Bladder microvascular endothelial cell (primary cell): ENCODE measurements around the gene SPRR3. TPM values are rescaled to one million over a fixed set of nuclear protein-coding genes. Genes with fewer than 3 reads are reported as not detected.

Experiments used
- total RNA-seq: library from RNA; depleted of rRNA; stranded (reverse); fragments of >200 nt; gene quantifications from 2 replicates; pipeline ENCODE4 v1.2.3, GENCODE V29; 2014

SPRR3 gene
- not detected in 2 replicates for total RNA-seq

GRCh38 chr1:153001382-153001781, at the start of gene SPRR3:
Gene SPRR3, plus strand, starts transcription at chr1:153001749. Its CDS starts 1,272 bp downstream, at chr1:153003021.

GRCh38 chr1:152970495-152970894, 31.1 kb upstream of the SPRR3 start, which contains the start of gene SPRR4:
Gene SPRR4, plus strand, starts transcription at chr1:152970648. Its CDS starts 1,243 bp downstream, at chr1:152971891.

GRCh38 chr1:152983743-152984142, 17.8 kb upstream of the SPRR3 start, which contains the start of gene SPRR1A:
Gene SPRR1A, plus strand, starts transcription at chr1:152984081. Its CDS starts 1,150 bp downstream, at chr1:152985231.

GRCh38 chr1:153030895-153031294, 29.3 kb downstream of the SPRR3 start, which contains the start of gene SPRR1B:
Gene SPRR1B, plus strand, starts transcription at chr1:153031203. Its CDS starts 1,143 bp downstream, at chr1:153032346.

GRCh38 chr1:153040950-153041631, 39.5 kb downstream of the SPRR3 start, which contains the start of gene SPRR2D:
Gene SPRR2D, minus strand, starts transcription at chr1:153041120. Its CDS starts 774 bp downstream, at chr1:153040346.

Other genes with a start within 250 kb of the SPRR3 start
- gene KPRP, start 243.7 kb upstream of the SPRR3 start, total RNA-seq, result not detected in 2 replicates
- gene LCE1F, start 226.6 kb upstream of the SPRR3 start, total RNA-seq, result not detected in 2 replicates
- not detected in 2 replicates for gene LCE1E, start 215.5 kb upstream of the SPRR3 start, total RNA-seq
- not detected in 2 replicates for gene LCE1D, start 205.0 kb upstream of the SPRR3 start, total RNA-seq
- not detected in 2 replicates for gene LCE1C, start 195.1 kb upstream of the SPRR3 start, total RNA-seq
- gene LCE1B, start 189.8 kb upstream of the SPRR3 start, total RNA-seq, result not detected in 2 replicates
- gene LCE1A, start 174.3 kb upstream of the SPRR3 start, total RNA-seq, result not detected in 2 replicates
- gene LCE6A, start 158.9 kb upstream of the SPRR3 start, total RNA-seq, result not detected in 2 replicates
- gene LCE7A, start 141.8 kb upstream of the SPRR3 start, total RNA-seq, result not detected in 2 replicates
- gene SMCP, start 123.4 kb upstream of the SPRR3 start, total RNA-seq, result not detected in 2 replicates
- not detected in 2 replicates for gene IVL, start 93.2 kb upstream of the SPRR3 start, total RNA-seq
- gene SPRR5, start 54.5 kb upstream of the SPRR3 start, total RNA-seq, result not detected in 2 replicates
- gene SPRR4, start 31.1 kb upstream of the SPRR3 start, total RNA-seq, result not detected in 2 replicates
- gene SPRR1A, start 17.7 kb upstream of the SPRR3 start, total RNA-seq, result not detected in 2 replicates
- gene SPRR1B, start 29.5 kb downstream of the SPRR3 start, total RNA-seq, result not detected in 2 replicates
- gene SPRR2D, start 39.4 kb downstream of the SPRR3 start, total RNA-seq, result not detected in 2 replicates
- not detected in 2 replicates for gene SPRR2A, start 55.8 kb downstream of the SPRR3 start, total RNA-seq
- gene SPRR2B, start 69.9 kb downstream of the SPRR3 start, total RNA-seq, result not detected in 2 replicates
- gene SPRR2E, start 92.8 kb downstream of the SPRR3 start, total RNA-seq, result not detected in 2 replicates
- not detected in 2 replicates for gene SPRR2F, start 111.8 kb downstream of the SPRR3 start, total RNA-seq
- gene SPRR2G, start 149.1 kb downstream of the SPRR3 start, total RNA-seq, result not detected in 2 replicates
- gene LELP1, start 201.7 kb downstream of the SPRR3 start, total RNA-seq, result not detected in 2 replicates
- gene PRR9, start 215.8 kb downstream of the SPRR3 start, total RNA-seq, result not detected in 2 replicates